Measurements from ENCODE around the gene HSD11B2. TPM values are rescaled to one million over a fixed set of nuclear protein-coding genes. Genes with fewer than 3 reads are reported as not detected.

Gene HSD11B2
- total RNA-seq, 1 experiment from 2014 or later: 33.5 TPM

GRCh38 chr16:67441271-67441753 lies 10.4 kb downstream of the HSD11B2 start:
- Histone ChIP-seq H3K14ac (ENCODE audit: insufficient read depth, low read length) (no peak overlapping the region), H3K9me3 (ENCODE audit: control insufficient read depth, low read depth, low read length) (no peaks in the 10 kb centered on the region), H3K18ac (ENCODE audit: insufficient read length, low read depth, low read length) (no peak overlapping the region), H2BK5ac (ENCODE audit: insufficient read length, low read length) (no peak overlapping the region), H3K4ac (ENCODE audit: low read depth, low read length) (no peak overlapping the region), H4K8ac (replicated peaks; ENCODE audit: insufficient read length, low read depth, low read length) (no peak overlapping the region), H3K4me1 (ENCODE audit: insufficient read depth, low read length) (no peaks in the 10 kb centered on the region), H2AFZ (ENCODE audit: low read length) (no peak overlapping the region), H3K79me2 (ENCODE audit: insufficient read depth, low read length) (no peaks in the 10 kb centered on the region), H2BK120ac (ENCODE audit: low read depth, low read length, poor library complexity, severe bottlenecking) (no peak overlapping the region), H3K4me2 (ENCODE audit: insufficient read depth, insufficient read length, low read length) (no peak overlapping the region), H3K23ac (ENCODE audit: insufficient read length, low read depth, low read length) (no peak overlapping the region), H2BK12ac (ENCODE audit: insufficient read length, low read depth, low read length) (no peak overlapping the region), H2AK5ac (ENCODE audit: insufficient read length, low read length) (no peak overlapping the region), H3K79me1 (ENCODE audit: insufficient read depth, low read depth, low read length, poor library complexity, severe bottlenecking) (no peaks in the 10 kb centered on the region), H2BK20ac (ENCODE audit: low read depth, low read length, poor library complexity, severe bottlenecking) (no peak overlapping the region), H3K27me3 (ENCODE audit: insufficient read depth, low read length) (no peaks in the 10 kb centered on the region), H3T11ph (ENCODE audit: low read length) (no peak overlapping the region), H2BK15ac (ENCODE audit: low read depth, low read length) (no peak overlapping the region), H3K56ac (ENCODE audit: insufficient read length, low read depth, low read length) (no peak overlapping the region), H3K23me2 (ENCODE audit: insufficient read length, low read depth, low read length, poor library complexity, severe bottlenecking) (no peaks in the 10 kb centered on the region), H3K9ac (ENCODE audit: extremely low read depth, insufficient read length, low read length) (no peak overlapping the region), H4K5ac (ENCODE audit: insufficient read length, low read depth, low read length) (no peak overlapping the region), H4K91ac (ENCODE audit: insufficient read length, low read depth, low read length) (no peak overlapping the region), H4K20me1 (ENCODE audit: control insufficient read depth, insufficient read depth, insufficient read length) (no peaks in the 10 kb centered on the region), H3K27ac (ENCODE audit: insufficient read length, low read depth, low read length) (no peak overlapping the region)
- peaks cover 12 to 26% (median 19%) of the 10 kb centered on the region in 3 experiments for H3K36me3 Mint-ChIP-seq (ENCODE audit: insufficient read depth in 1 of 3, low read depth in 3 of 3)
- no peak for DNase-seq
- no peak overlapping the region for H3K4me3 Mint-ChIP-seq
- WGBS (ENCODE audit: extremely low coverage, insufficient read length, low lambda C conversion rate): no CpG with 5 or more reads among the region's 17 CpGs
- H3K27ac Mint-ChIP-seq: no peak overlapping the region; a peak in 1 of 7 replicates
- TF ChIP-seq CTCF (conservative IDR thresholded peaks at IDR 0.05): no peak
- no peaks in the 10 kb centered on the region for H3K9me3 Mint-ChIP-seq
- peaks cover 16 to 17% of the 10 kb centered on the region in 2 experiments for H3K4me1 Mint-ChIP-seq
- H3K27me3 Mint-ChIP-seq (ENCODE audit: low read depth): no peaks in the 10 kb centered on the region

Data from H9 (cell line).